Left cardiac atrium (tissue), 4 donors: ENCODE results near the gene MEIS2. TPM values are rescaled to one million over a fixed set of nuclear protein-coding genes. Genes with fewer than 3 reads are reported as not detected.

Source experiments
- ATAC-seq, 2 donors: fragments of 200-7000 bp; cut with Tn5 transposase; one replicate each; pipeline ENCODE4 v1.9.1; 2020; ENCODE audit warnings: mild to moderate bottlenecking in 2 of 2, moderate library complexity in 2 of 2
- DNase-seq: peaks from one replicate; pipeline ENCODE4 v3.0.0-alpha.2; 2020
- intact Hi-C, 2 donors: fragments of 100-400 bp; cut with DNase I; formaldehyde crosslinking; loops; one replicate each; pipeline versions ENCODE4 v1.14.1 to v1.15.1; 2022 to 2023
- total RNA-seq, 2 donors: library from RNA; stranded (reverse); fragmentation: NEBNext Ultra II Directional; extraction: Animal tissue kit (Norgen Biotek cat#: 25700); gene quantifications; one replicate each; pipeline ENCODE4 v1.2.1, GENCODE V29; 2021
- donor health status: DM: no; HTN: yes; CAD: no.
- donor health status: DM: no; HTN: yes; CAD: no; lungs with severe emphysema.
- donor health status: DM: yes; HTN: yes; CAD: no.
- donor health status: Dilated cardiomyopathy.

Gene MEIS2
- total RNA-seq, 2 donors from 2014 or later = 21.1 to 21.5 TPM

DNA sequence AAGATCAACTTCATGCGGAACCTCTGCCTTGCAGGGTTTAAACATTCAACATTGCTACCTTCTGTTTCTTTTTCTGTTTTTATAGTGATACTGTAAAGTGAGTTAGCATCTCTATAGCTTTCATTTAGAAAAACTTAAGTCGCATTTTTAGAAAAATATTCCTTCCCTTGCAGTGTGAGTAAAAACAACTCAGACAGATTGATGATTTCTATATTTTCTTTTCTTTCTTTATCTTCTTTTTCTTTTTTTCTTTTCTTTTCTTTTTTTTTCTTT lies 2.8 kb upstream of the MEIS2 start:
- DNase-seq (no peak), ATAC-seq (no peak)
- intact Hi-C loops = loop anchor here in 1 of 2 donors (10.0 kb wide), 1 partner anchor 218 kb away; no protein-coding TSS in a partner anchor

DNA sequence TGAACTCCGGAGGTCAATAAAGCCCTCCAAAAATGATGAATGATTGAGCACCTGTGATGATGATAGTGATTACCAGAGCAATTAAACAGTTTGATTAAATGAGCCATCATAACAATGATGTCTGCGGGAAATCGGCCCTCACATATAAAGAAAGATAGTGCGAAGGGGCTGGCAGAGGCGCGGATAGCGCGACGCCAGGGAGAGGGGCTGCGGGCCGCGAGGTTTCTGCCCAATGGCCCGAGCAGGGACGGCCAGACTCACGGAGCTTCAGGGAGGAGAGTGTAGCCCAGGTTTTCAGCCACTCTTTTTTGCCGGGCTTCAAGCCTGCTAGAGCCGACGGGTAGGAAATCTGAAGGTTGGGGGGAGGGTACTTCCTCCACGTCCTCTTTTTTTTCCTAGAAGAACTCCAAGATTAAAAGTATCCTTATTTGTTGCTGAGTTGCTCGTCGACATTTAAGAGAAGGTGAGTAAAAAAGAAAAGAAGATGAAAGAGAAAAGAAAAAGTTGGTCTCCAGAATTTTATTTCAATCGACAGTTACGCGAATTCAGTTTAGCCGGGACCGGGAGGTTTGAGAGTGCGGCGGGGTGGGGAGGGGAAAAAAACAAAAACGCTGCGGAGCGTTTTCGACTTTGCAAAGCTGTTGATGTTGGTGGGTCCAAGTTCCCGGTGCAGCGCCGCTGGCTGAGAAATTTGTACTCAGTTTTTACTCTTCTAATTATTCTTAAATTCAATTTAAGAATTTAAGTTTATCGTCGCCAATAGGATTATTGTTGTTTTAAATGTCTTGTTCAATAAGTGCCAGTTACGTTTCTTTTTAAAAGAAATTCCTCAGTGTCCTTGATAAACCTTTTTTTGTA lies 2.2 kb upstream of the MEIS2 start:
- DNase-seq (no peak), ATAC-seq (no peak)
- intact Hi-C loops = loop anchor here in 1 of 2 donors (10.0 kb wide), 1 partner anchor 218 kb away; no protein-coding TSS in a partner anchor

DNA sequence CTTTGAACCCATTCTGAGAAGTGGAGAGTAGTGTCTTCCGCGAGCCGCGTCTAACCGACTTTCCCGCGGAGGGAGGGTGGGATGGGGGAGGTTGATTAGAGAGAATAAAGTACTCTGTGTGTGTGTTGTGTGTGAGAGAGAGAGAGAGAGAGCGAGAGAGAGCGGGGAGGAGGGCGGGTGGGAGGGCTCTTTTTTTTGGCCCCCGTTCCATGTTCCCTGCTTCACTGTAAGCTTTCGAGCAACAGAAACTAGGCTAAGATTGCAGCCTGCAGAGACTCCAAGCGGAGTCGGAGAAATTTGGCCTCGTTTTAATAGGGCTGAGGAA lies 1.6 kb upstream of the MEIS2 start:
- intact Hi-C loops = loop anchor here in 1 of 2 donors (10.0 kb wide), 1 partner anchor 217 kb away; no protein-coding TSS in a partner anchor
- DNase-seq = no peak
- ATAC-seq = peak; percentile 3 to 14

DNA sequence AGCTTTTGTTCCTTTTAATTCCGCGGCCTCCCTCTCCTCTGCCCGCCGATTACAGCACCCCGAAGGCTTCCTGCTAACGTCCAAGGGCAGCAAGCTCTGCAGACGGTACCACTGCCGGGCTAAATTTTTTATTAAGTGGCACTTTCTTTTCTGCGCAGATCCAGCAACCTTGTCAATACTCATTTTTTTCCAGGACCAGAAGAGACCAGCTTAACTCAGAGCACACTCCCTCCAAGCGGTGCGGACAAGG lies 542 bp upstream of the MEIS2 start:
- DNase-seq = no peak
- intact Hi-C loops = loop anchor here in 1 of 2 donors (10.0 kb wide), 1 partner anchor 216 kb away; no protein-coding TSS in a partner anchor
- peak; percentile 0 to 2 for ATAC-seq

DNA sequence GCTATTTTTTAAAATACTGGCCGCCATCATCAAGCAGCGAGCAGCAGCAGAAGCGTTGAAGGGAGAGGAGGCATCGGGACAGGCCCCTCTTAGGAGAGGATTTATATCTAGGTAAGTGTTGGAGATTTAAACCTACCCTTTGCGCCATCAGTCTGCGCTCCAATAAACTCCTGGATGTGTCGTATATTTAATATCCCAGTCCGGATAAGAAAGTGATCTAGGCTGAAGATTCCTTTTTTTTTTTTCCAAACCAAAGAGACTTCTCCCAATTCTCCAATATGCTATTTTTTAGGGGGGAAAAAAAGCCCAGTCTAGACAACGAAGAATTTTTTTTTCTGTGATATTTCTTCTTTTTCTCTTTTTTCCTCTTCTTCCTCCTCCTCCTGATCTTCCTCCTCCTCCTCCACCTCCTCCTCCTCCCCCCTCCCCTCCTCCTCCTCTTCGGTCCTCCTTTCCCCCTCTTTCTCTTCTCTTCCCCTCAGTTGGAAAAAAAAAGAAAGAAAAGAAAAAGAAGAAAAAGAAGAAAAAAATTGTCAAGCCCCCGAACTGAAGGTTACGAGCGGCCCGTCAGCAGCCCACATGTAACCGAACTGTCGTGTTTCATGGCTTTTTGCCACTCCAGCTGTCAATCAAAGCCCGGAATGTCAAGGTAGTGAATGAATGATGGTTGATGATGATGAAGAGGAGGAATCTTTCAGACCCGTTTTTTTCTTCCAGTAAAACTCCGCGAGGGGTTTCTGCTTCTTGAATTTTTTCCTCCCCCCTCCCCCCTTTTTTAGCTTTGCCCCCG lies 835 bp downstream of the MEIS2 start:
- intact Hi-C loops = loop anchor here in 1 of 2 donors (10.0 kb wide), 1 partner anchor 215 kb away; no protein-coding TSS in a partner anchor
- DNase-seq (no peak), ATAC-seq (no peak)

DNA sequence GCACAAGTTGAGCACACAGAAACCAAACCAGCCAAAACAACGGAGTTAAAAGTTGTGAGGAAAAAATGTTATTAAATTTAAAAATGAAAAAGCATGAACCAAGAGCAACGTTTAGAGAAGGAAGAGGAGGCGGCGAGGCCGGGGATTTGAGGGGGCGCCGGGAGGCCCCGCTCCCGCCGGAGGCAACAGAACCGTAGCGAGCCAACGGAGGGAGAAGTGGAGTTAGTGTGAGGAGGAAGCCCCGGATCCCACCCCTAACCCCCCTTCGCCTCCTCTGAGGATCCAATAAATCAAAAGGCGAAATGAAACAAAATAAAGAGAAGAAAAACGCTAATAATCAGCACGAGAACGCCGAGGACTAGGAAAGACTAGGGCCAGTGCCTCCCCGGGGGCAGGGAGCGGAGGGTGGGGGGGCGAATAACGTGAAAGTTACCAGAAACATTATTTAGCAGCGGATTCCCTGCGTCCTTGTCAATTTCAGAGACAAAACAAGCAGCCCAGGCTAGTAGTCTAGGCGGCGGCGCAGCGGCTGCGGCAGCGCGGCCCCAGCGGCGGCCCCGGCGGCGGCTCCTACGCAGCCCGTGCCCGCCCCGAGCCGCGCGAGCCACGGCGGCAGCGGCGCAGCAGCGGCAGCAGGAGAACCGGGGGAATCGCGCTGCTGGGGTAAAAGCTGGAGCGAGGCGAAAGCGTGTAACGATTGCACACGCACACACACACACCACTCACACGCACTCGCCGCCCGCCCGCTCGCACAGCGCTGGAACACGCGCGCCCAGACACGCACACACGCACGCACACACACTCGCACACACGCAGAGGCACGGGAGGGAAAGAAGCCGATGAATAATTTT lies 1.7 kb downstream of the MEIS2 start:
- intact Hi-C loops = no loop called here
- no peak for DNase-seq

DNA sequence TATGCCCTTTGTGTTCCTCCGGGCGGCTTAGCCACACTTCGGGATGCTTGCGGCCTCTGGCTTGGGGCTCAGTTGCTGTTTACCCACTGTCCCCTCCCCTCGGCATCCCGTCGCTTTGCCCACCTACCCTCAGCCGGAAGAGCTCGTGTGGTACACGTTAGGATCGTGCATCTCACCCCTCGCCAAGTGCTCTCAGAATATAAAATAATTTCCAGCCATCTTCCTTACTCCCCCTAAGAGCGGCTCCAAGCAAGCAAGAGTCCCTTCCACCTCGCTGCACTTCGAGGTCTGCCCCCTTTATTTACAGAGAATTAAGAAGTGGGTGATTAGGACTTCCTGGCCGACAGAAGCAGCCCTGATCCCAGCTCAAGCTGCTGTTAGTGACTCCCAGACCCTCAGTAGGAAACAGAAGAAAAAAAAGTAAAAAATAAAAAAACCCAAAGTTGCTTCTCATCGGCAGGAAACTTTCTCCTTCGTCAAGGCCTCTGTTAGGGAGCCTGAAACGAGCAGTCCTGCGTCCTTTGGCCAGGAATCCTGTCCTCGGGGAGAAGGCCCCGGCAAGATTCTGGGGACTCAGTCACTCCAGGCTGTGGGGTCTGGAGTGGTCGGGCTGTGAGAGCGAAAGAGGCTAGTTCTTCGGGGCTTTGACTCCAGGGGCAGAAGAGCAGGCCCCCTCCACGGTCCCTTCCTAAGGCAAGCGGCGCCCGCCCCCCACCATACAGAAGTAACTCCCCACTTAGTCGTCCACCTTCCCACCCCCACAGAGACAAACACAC lies 3.0 kb downstream of the MEIS2 start:
- DNase-seq (no peak), ATAC-seq (no peak)
- intact Hi-C loops = no loop called here

More for the DNA sequence above, 1.7 kb downstream of the MEIS2 start:
- ATAC-seq = peak; percentile 1 to 12

DNA sequence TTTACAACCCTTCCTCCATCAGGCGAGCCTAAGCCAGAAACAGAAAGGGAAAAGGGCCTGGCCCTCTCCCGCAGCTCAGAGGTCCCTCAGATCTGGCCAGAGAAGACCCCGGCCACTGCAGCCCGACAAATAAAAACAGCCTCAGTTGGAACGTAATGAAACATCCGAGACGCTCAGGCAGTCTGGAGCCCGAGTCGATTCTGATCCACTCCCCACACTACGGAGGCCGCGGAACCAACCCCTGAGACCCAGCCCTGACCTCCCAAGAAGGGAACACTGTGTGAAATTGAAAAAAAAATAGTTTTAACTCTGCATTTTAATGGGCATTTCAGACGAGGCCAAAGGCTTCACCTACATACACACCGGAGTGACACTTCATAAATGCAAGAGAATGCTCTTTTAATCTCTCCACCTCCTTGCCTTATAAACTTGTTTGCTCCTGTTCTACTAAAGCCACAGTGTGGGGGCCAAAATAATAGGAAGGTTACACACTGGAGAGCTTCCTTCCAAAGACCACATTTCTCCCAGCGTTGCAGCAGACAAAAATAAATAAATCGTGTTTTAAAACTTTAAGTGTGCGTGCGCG lies 3.7 kb downstream of the MEIS2 start:
- intact Hi-C loops = no loop called here
- DNase-seq (no peak), ATAC-seq (no peak)

DNA sequence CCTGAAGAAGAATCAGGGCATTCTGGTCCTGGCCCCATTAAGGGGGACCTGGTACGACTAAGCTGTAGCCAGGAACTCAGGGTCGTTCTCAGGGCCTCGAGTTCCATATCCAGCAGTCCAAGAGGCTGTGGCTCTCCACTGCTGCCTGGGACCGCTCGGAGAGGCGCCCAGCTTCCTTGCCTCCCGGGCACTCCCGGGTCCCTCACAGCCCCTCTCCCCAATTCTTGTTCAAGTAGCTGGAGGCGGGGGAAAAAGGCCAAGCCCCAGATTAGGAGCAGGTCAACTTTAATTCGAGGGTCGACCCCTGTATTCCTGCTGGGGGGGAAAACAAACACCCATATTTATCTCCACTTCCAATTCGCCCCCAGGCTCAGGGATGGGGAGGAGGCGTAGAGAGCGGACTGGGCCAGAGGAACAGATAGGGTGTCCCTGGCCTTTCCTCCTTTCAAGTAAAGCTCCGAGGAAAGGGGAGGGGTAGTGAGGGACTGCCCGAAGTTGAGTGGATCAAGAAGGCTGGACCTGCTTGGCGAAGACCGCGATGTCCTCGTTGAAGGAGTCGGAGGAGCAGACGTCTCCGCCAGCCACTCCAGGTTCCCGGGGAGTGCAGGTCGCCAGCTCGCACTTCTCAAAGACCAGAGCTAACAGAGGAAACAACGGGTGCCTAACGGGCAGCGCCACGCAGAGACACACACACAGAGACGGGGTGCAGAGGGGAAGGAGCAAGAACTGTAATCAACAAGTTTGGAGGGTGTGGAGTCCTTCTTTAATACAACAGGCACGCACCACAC lies 4.4 kb downstream of the MEIS2 start:
- intact Hi-C loops = no loop called here
- no peak for DNase-seq
- ATAC-seq = no peak

DNA sequence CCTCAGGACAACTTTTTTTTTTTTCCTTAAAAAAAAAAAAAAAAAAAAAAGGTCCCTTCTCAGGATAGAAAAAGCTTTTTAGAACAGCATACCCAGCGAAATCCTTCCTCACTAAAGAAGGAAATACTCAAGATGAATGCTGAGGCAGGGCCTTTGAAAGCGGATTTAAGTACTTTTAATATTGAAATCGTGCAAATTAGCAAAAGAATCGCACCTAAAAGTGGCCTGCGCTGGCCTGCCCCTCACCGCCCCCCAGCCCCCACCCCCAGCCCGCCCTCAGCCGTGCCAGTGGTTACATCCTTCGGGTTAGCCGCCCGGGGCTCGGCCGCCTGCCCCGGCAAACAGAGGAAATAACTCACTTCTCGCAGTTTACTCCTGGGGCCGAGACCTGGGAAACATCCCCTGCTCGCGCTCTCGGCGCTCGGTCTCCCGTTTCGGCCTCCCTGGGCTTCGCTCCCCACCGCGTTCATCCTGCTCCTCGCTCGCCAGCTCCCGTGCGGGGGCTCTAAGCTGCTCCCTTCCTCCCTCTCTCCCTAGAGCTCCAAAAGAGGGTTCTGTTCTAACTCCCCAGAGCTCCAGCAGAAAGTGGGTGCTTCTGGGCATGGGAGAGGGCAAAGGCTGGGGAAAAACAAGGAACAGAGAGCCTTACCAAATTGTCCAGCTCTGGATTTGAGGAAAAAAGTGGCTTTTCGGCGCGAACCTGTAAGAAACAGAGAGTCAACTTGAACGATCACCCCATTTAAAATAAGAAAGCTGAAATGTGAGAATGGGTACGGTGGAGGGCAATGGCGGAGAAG lies 5.2 kb downstream of the MEIS2 start:
- no peak for DNase-seq
- intact Hi-C loops = no loop called here
- ATAC-seq = peak in 1 of 2 donors; percentile 2

DNA sequence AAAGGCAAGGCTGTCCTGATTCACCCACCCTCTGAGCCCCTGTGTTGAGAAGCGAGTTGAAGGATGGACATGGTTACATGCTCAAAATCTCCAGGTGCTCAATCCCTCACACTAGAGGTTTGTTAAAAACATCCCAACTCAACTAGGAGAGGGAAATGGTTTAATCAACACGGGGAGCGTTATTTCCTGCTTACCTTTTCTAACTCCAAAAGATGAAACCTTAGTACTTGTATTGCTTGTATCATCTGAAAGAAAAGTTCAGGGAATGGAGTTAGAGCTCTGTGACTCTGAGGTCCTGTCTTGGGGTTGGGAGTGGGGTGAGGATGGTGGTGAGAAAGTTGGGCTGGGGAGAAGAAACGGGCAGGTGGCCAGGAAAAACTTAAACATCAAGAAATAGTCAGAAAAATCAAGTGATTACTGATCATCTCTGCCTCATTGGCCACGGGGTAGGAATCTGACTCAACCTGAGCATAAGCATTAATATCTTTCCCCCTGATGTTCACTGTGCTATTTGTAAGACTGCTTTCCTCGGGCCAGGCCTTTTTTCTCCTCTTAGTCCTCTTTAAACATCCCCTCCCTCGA lies 5.9 kb downstream of the MEIS2 start:
- intact Hi-C loops = no loop called here
- no peak for DNase-seq
- peak in 1 of 2 donors; percentile 2 for ATAC-seq

DNA sequence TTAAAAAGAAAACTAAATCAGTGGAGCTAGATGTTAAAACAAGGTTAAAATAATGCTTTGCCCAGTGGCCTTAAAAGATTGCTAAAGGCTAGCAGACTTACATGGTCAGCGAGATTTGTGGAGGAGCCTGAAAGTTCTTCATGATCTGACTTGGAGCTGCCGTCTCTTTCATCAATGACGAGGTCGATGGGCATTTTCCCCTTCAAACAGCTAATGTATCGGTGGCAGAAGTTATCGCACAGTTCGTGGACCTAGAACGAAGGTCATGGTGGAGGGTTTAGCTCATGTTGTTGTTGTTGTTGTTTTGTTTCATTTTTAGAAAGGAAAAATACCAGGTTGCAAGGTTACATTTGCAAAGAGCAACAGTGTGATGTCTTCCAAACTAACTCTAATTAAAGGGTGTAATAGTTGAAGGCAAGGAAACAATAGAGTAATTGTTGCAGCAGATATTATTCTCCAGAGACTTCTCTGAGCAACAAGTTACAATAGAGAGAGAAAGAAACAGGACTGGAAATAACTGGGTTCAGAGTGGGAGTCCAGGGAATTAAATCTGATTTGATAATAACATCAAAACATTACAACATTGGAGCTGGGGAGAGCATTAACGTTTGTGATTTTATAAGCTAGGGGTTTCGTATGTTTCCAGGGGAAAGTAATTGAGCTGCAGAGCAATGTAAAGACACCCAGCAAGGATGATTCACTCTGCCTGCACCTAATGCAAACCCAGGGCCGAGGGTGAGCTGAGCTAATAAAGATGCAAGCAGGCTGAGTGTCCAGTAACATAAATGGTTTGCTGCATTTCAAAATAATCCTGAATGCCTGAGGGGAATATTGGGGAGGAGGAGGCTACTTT lies 6.6 kb downstream of the MEIS2 start:
- intact Hi-C loops = no loop called here
- DNase-seq = no peak

DNA sequence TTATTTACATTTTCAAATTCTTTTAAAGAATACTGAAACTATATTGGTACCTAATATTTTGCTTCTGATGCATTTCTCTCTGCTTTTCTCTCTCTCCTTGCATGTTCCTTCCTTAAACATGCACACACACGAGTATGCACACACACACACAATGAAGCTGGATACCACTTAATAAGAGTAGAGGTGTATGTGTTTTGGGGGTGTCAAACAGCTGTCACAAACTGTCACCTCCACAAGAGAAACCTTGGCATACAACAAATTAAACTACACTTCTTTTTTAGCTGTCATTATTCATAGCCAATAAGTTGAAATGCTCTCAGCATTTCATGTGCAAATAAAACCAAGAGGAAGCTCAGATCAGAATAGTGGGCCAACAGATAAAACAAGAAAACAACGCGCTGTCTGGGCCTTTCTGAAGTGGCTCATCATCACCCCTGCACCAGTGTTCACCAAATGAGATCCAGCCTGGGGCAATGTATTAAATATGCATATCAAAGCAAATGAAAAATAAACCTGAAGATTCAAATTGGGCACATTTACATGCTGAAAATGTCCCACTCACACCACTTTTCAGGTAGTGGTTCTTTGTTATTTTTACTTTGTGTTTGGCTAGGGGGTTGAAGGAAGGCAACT lies 9.7 kb downstream of the MEIS2 start:
- intact Hi-C loops = no loop called here
- DNase-seq (no peak), ATAC-seq (no peak)

More for the DNA sequence above, 6.6 kb downstream of the MEIS2 start:
- no peak for ATAC-seq

DNA sequence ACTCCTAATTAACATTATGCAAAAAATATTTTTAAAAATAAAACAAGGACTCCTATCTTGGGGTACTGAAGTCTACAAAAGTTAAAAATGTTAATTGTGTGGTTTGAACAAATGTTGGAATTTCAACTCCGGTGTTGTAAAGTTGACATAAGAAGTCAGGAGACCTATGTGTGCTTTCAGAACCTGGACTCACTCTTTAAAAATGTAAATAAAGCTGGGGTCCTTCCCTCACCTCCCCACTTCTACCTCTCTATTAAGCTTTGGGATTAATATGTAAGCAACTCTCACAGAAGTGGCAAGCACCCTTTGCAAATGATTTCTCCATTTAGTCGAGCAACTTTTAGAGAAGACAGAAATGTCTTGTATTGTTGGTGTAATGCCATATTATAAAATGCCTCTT lies 11.9 kb downstream of the MEIS2 start:
- ATAC-seq (no peak), DNase-seq (no peak)
- intact Hi-C loops = no loop called here

DNA sequence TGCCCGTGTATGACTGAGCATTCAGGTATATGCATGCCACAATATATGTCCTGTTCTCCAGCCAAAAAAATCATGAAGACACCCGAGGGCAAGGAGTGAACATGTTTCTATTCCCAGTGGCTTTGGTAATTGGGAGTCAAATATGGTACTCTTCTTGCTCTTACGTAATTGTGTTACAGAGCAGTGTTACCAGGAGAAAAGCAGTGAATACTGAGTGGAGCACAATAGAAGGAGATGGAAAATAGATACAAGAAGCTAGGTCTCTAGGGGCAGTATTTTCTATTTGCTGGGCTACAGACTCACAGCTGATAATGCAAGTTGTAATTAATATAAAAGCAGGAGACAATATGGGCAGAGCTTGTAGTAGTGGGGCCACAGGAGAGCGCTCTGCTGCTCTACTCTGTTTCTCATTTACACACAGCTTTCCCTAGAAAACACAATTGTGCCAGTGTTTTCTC lies 13.2 kb downstream of the MEIS2 start:
- peak in 1 of 2 donors; percentile 32 for ATAC-seq
- intact Hi-C loops = no loop called here
- no peak for DNase-seq
